ENCODE results near the gene TRPM7.

Gene TRPM7

GRCh38 chr15:50665938-50666337 is 20.7 kb downstream of the TRPM7 start:
- FAIRE-seq = no peak
- no peak for DNase-seq (ENCODE audit: insufficient read length, low spot score)
- TF ChIP-seq, protein P1, sequence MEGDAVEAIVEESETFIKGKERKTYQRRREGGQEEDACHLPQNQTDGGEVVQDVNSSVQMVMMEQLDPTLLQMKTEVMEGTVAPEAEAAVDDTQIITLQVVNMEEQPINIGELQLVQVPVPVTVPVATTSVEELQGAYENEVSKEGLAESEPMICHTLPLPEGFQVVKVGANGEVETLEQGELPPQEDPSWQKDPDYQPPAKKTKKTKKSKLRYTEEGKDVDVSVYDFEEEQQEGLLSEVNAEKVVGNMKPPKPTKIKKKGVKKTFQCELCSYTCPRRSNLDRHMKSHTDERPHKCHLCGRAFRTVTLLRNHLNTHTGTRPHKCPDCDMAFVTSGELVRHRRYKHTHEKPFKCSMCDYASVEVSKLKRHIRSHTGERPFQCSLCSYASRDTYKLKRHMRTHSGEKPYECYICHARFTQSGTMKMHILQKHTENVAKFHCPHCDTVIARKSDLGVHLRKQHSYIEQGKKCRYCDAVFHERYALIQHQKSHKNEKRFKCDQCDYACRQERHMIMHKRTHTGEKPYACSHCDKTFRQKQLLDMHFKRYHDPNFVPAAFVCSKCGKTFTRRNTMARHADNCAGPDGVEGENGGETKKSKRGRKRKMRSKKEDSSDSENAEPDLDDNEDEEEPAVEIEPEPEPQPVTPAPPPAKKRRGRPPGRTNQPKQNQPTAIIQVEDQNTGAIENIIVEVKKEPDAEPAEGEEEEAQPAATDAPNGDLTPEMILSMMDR (IDR thresholded peaks at IDR 0.05; ENCODE audit: insufficient read depth, missing control alignments) = no peak

DNA sequence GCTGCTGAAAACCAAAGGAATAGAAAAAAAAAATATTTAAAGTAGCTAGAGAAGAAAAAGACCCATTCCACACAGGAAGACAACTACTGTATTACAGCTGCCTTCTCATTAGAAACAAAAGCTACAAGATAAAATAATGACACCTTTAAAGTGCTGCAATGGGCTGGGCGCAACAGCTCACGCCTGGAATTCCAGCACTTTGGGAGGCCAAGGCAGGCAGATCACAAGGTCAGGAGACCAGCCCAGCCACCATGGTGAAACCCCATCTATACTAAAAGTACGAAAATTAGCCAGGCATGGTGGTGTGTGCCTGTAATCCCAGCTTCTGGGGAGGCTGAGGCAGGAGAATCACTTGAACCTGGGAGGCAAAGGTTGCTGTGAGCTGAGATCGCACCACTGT is 31.0 kb downstream of the TRPM7 start:
- no peak for FAIRE-seq
- no peak for DNase-seq (ENCODE audit: insufficient read length, low spot score)
- TF ChIP-seq, protein P1 (IDR thresholded peaks at IDR 0.05; ENCODE audit: insufficient read depth, missing control alignments) = no peak

DNA sequence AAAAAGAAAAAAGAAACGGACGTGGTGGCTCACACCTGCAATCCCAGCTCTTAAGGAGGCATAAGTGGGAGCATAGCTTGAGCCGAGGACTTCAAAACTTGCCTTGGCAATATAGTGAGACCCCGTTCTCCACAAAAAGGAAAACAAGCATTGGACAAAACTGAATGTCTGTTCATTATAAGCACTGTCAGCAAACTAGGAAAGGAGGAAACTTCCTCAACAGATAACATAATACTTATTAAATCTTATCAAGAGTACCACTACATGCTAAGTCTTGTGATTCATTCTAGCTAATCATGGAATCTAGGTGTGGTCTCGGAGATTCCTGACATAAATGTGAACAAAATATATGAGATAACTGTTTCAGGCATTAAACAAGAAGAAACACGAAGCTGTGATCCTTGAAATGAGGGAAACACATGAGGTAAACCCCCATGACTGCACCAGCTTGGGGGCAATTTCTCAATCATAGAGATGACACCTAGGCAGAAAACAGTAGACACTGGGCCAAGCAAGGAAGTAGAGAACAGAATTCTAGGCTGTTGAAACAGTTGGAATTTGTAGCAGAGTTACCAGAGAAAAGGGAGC is 33.3 kb downstream of the TRPM7 start:
- TF ChIP-seq, protein P1 (IDR thresholded peaks at IDR 0.05; ENCODE audit: insufficient read depth, missing control alignments) = no peak
- no peak for FAIRE-seq
- no peak for DNase-seq (ENCODE audit: insufficient read length, low spot score)

GRCh38 chr15:50652671-50653070 is 33.9 kb downstream of the TRPM7 start:
- TF ChIP-seq, protein P1 (IDR thresholded peaks at IDR 0.05; ENCODE audit: insufficient read depth, missing control alignments) = no peak
- no peak for DNase-seq (ENCODE audit: insufficient read length, low spot score)
- FAIRE-seq = no peak

DNA sequence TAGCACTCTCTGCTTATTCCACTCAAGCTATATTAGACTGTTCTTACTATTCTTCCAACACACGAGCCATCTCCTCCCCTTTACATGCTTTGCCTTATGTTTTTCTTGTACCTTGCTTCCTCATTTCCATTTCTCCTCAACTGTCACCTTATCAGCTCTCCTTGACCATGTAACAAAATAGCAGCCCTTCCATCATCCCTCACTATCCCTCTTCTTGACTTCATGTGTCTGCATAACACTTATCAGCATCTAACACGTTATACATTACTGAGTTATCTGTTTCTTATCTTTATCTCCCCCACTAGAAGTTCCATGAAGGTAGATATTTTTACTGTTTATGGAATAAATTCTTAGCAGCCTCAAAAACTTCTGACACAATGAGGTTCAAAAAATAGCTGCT is 45.3 kb downstream of the TRPM7 start:
- no peak for DNase-seq (ENCODE audit: insufficient read length, low spot score)
- TF ChIP-seq, protein P1 (IDR thresholded peaks at IDR 0.05; ENCODE audit: insufficient read depth, missing control alignments) = no peak
- FAIRE-seq = no peak

GRCh38 chr15:50636146-50636545 is 50.5 kb downstream of the TRPM7 start:
- DNase-seq (ENCODE audit: insufficient read length, low spot score) (no peak), FAIRE-seq (no peak)
- TF ChIP-seq, protein P1 (IDR thresholded peaks at IDR 0.05; ENCODE audit: insufficient read depth, missing control alignments) = no peak

GRCh38 chr15:50633653-50634052 is 52.9 kb downstream of the TRPM7 start:
- TF ChIP-seq, protein P1 (IDR thresholded peaks at IDR 0.05; ENCODE audit: insufficient read depth, missing control alignments) = no peak
- DNase-seq (ENCODE audit: insufficient read length, low spot score) (no peak), FAIRE-seq (no peak)
